IMR-90 (cell line): ENCODE measurements around the gene MS4A18. TPM values are rescaled to one million over a fixed set of nuclear protein-coding genes. Genes with fewer than 3 reads are reported as not detected.

ENCODE experiments used
- ATAC-seq: fragments of 200-7000 bp; cut with Tn5 transposase; 2 replicates; pipeline ENCODE4 v1.9.1; 2020; ENCODE audit warnings: low read depth, mild to moderate bottlenecking, moderate library complexity
- BruUV-seq: library from RNA; stranded (reverse); fragments of 400-500 nt; replicated peaks from 2 replicates; lab custom pipeline; 2021; lab: Mats Ljungman, UMichigan
- CTCF ChIA-PET: fragments of 300-600 bp; formaldehyde crosslinking; extraction: SDS; loops from one replicate; lab custom pipeline; 2021; ENCODE audit warnings: antibody characterized with exemption; lab: Yijun Ruan, JAX
- POLR2A ChIA-PET: fragments of 300-600 bp; sonication (Branson Sonifier 250); formaldehyde crosslinking; loops from one replicate; lab custom pipeline; 2022; ENCODE audit warnings: antibody characterized with exemption; ENCODE audit not compliant: unreplicated experiment; lab: Charles Lee
- DNase-seq: peaks from one replicate; pipeline ENCODE4 v3.0.0; 2013
- H2AFZ ChIP-seq: replicated peaks from 2 replicates; pipeline ENCODE3; 2013; ENCODE audit warnings: low read length, mild to moderate bottlenecking; ENCODE audit not compliant: poor library complexity
- H2AK5ac ChIP-seq: 2 replicates; pipeline ENCODE4 v1.6.1; 2013; ENCODE audit warnings: low read depth, low read length, inconsistent platforms
- H2AK9ac ChIP-seq: replicated peaks from 2 replicates; pipeline ENCODE3; 2013; ENCODE audit warnings: mild to moderate bottlenecking, low read depth, low read length, moderate library complexity; ENCODE audit not compliant: poor library complexity
- H2BK120ac ChIP-seq: 2 replicates; pipeline ENCODE4 v1.6.1; 2013; ENCODE audit warnings: low read depth, low read length, inconsistent platforms
- H2BK15ac ChIP-seq: 3 replicates; pipeline ENCODE4 v1.6.1; 2013; ENCODE audit warnings: low read depth, low read length, inconsistent platforms
- H2BK20ac ChIP-seq: 2 replicates; pipeline ENCODE4 v1.6.1; 2013; ENCODE audit warnings: low read depth, mild to moderate bottlenecking, inconsistent platforms, low read length, moderate library complexity
- H2BK5ac ChIP-seq: 2 replicates; pipeline ENCODE4 v1.6.1; 2013; ENCODE audit warnings: mild to moderate bottlenecking, low read depth, low read length, inconsistent platforms; ENCODE audit not compliant: poor library complexity, severe bottlenecking
- H3K14ac ChIP-seq: replicated peaks from 2 replicates; pipeline ENCODE4 v1.6.1; 2013; ENCODE audit warnings: low read depth, low read length, inconsistent platforms
- H3K18ac ChIP-seq: 2 replicates; pipeline ENCODE4 v1.6.1; 2013; ENCODE audit warnings: low read depth, low read length, control low read depth
- H3K23ac ChIP-seq: 2 replicates; pipeline ENCODE4 v1.6.1; 2013; ENCODE audit warnings: low read depth, low read length, inconsistent platforms
- H3K27ac ChIP-seq: 2 replicates; pipeline ENCODE4 v1.5.1; 2013; ENCODE audit warnings: mild to moderate bottlenecking, control low read depth, low read length; ENCODE audit not compliant: insufficient read depth
- H3K27me3 ChIP-seq: 2 replicates; pipeline ENCODE4 v1.6.1; 2013; ENCODE audit warnings: low read length; ENCODE audit not compliant: control insufficient read depth, insufficient read depth
- H3K36me3 ChIP-seq: 2 replicates; pipeline ENCODE4 v1.6.1; 2013; ENCODE audit warnings: low read length, mixed read lengths; ENCODE audit not compliant: control insufficient read depth, insufficient read depth
- H3K4ac ChIP-seq: 2 replicates; pipeline ENCODE4 v1.6.1; 2013; ENCODE audit warnings: low read depth, low read length, inconsistent platforms
- H3K4me1 ChIP-seq: 2 replicates; pipeline ENCODE4 v1.6.1; 2013; ENCODE audit warnings: low read length, mixed read lengths; ENCODE audit not compliant: control insufficient read depth, insufficient read depth
- H3K4me2 ChIP-seq: 2 replicates; pipeline ENCODE4 v1.6.1; 2013; ENCODE audit warnings: low read depth, mild to moderate bottlenecking, control low read depth, low read length, moderate library complexity
- H3K4me3 ChIP-seq: 2 replicates; pipeline ENCODE4 v1.5.1; 2013; ENCODE audit warnings: low read depth, mild to moderate bottlenecking, control low read depth, low read length, moderate library complexity; ENCODE audit not compliant: insufficient read depth
- H3K56ac ChIP-seq: 2 replicates; pipeline ENCODE4 v1.6.1; 2013; ENCODE audit warnings: low read length, inconsistent platforms; ENCODE audit not compliant: insufficient read depth; ENCODE audit errors: extremely low read depth
- H3K79me1 ChIP-seq, 2 experiments: 2 replicates each; pipeline ENCODE4 v1.6.1; 2013; ENCODE audit warnings: low read length in 2 of 2, inconsistent platforms in 1 of 2, low read depth in 1 of 2
- H3K9ac ChIP-seq: 2 replicates; pipeline ENCODE4 v1.6.1; 2013; ENCODE audit warnings: low read depth, low read length, control low read depth
- H3K9me1 ChIP-seq: 2 replicates; pipeline ENCODE4 v1.6.1; 2013; ENCODE audit warnings: low read length, inconsistent platforms; ENCODE audit not compliant: insufficient read depth
- H3K9me3 ChIP-seq: 2 replicates; pipeline ENCODE4 v1.6.1; 2013; ENCODE audit warnings: low read length; ENCODE audit not compliant: control insufficient read depth, insufficient read depth
- H4K20me1 ChIP-seq: 2 replicates; pipeline ENCODE4 v1.6.1; 2013; ENCODE audit warnings: low read length, inconsistent platforms; ENCODE audit not compliant: insufficient read depth
- H4K5ac ChIP-seq: 2 replicates; pipeline ENCODE4 v1.6.1; 2013; ENCODE audit warnings: mild to moderate bottlenecking, low read depth, low read length, control low read depth
- H4K8ac ChIP-seq, 2 experiments: 2 replicates each; pipeline ENCODE4 v1.6.1; 2013; ENCODE audit warnings: low read depth in 2 of 2, low read length in 2 of 2, control low read depth in 1 of 2, inconsistent platforms in 1 of 2
- H4K91ac ChIP-seq: 2 replicates; pipeline ENCODE4 v1.6.1; 2013; ENCODE audit warnings: low read depth, low read length, inconsistent platforms; ENCODE audit not compliant: insufficient read depth
- CHD1 ChIP-seq: IDR thresholded peaks from 2 replicates; pipeline ENCODE4 v1.6.1; 2012; ENCODE audit warnings: low read depth, low read length, improper control_type of control experiment
- POLR2A ChIP-seq: IDR thresholded peaks from 2 replicates; pipeline ENCODE4 v1.6.1; 2012; ENCODE audit warnings: mild to moderate bottlenecking, low read depth, low read length
- RAD21 ChIP-seq: IDR thresholded peaks from 2 replicates; pipeline ENCODE4 v1.6.1; 2012; ENCODE audit warnings: low read length, improper control_type of control experiment
- RFX5 ChIP-seq: IDR thresholded peaks from 2 replicates; pipeline ENCODE4 v1.8.0; 2012; ENCODE audit warnings: low read depth, mild to moderate bottlenecking, low read length, moderate library complexity
- USF2 ChIP-seq: fragments of 150-350 bp; IDR thresholded peaks from 2 replicates; pipeline ENCODE4 v1.6.1; 2017; ENCODE audit warnings: mild to moderate bottlenecking, antibody characterized with exemption, low read length, low read depth
- WGBS, 2 experiments: methylation state at CpG; one replicate each; pipeline versions ENCODE4 v1.1.5 to v1.1.7; 2013; ENCODE audit warnings: missing lambda C conversion rate in 2 of 2; ENCODE audit not compliant: insufficient read length in 1 of 2; ENCODE audit errors: extremely low coverage in 2 of 2; 5-methylcytosine and 5-hydroxymethylcytosine counted together
- dilution Hi-C: fragments of 300-500 bp; cut with HindIII; formaldehyde crosslinking; loops from one replicate; pipeline ENCODE4 v1.14.3; 2018; ENCODE audit warnings: low sequenced_read_pairs; ENCODE audit not compliant: unreplicated experiment
- in situ Hi-C: fragments of 300-500 bp; cut with MboI; formaldehyde crosslinking; loops from 3 replicates; pipeline ENCODE4 v1.14.3; 2019; ENCODE audit warnings: low sequenced_read_pairs, inconsistent platforms, mixed read lengths
- intact Hi-C: fragments of 100-400 bp; cut with micrococcal nuclease; formaldehyde crosslinking; loops from 2 replicates; pipeline ENCODE4 v1.10.0; 2022
- polyA plus RNA-seq, 3 experiments: library from polyadenylated mRNA; depleted of rRNA; stranded (reverse); fragments of >200 nt; gene quantifications; 2 replicates each; pipeline ENCODE4 v1.2.3, GENCODE V29; 2012; ENCODE audit warnings: low replicate concordance in 1 of 3
- total RNA-seq: library from RNA; depleted of rRNA; stranded (reverse); fragments of >200 nt; gene quantifications from 2 replicates; pipeline ENCODE4 v1.2.3, GENCODE V29; 2012

The MS4A18 gene
- total and polyA plus RNA-seq, 2 of the 4 experiments (the other 2 are of a cell fraction): not detected

DNA sequence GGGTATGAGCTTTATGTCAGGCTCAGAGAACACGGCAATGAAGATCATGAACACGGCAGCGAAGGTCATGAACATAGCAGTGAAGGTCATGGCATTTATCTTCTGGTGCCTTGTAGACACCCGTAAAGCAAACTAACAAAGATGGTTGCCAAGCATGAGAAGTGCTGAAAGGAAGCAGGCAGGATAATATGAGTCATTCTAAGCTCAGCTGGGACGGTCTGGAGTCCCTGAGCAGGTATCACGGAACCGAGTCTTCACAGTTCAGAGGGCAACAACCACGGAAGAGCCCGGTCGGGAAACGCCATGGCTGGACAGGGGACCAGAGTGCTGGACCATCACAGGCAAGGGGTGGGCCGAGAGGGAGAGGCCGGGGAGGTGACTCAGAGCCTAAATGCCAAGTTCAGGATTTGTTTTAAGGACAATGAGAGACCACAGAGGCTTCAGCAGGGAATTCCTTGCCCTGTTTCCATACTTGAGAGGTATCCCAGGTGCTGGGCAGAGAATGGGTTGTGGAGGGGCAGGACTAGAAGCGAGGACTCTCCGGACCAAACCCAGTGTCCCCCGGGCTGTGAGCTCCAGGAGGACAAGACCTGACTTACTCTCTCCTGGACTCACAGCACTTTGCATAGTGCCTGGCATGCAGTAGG is 47.5 kb downstream of the MS4A18 start:
- Histone ChIP-seq H3K27me3 (peaks cover 10% of the 10 kb centered on the region), H2AFZ (peak overlapping the region; percentile 11), H2BK120ac (no peak overlapping the region), H3K9me1 (peaks cover 3% of the 10 kb centered on the region; the same call in 1 of the 2 replicates), H3K4me2 (no peak overlapping the region), H3K27ac (no peak overlapping the region), H2AK9ac (no peak overlapping the region), H3K23ac (no peak overlapping the region), H3K4me1 (no peaks in the 10 kb centered on the region; the same call in 1 of the 2 replicates), H2BK15ac (no peak overlapping the region), H4K20me1 (no peaks in the 10 kb centered on the region), H2AK5ac (no peak overlapping the region), H4K91ac (no peak overlapping the region), H2BK5ac (no peak overlapping the region), H3K4me3 (no peak overlapping the region), H3K79me1 (no peaks in the 10 kb centered on the region), H4K5ac (no peak overlapping the region), H4K8ac (no peak overlapping the region), H3K56ac (no peak overlapping the region), H3K36me3 (no peaks in the 10 kb centered on the region), H3K4ac (no peak overlapping the region), H3K18ac (no peak overlapping the region), H2BK20ac (no peak overlapping the region), H3K9me3 (no peaks in the 10 kb centered on the region), H3K9ac (no peak overlapping the region), H3K14ac (no peak overlapping the region)
- peak; percentile 4 for DNase-seq
- TF ChIP-seq RFX5 (no peak), POLR2A (no peak), CHD1 (no peak), RAD21 (no peak), USF2 (no peak)
- no peak for ATAC-seq
- 87% methylated on average over 12 of the region's 16 CpGs; no CpG with 5 or more reads in 1 of the 2 experiments for WGBS, 2 experiments
- in situ Hi-C loops: no loop called here
- ChIA-PET POLR2A (no interaction called here), CTCF (interaction anchor here (0.9 kb wide), 1 partner anchor 116 kb away, joined by 3 read pairs; no protein-coding TSS in a partner anchor)
- BruUV-seq: no TSS peak
- dilution Hi-C loops: no loop called here
- intact Hi-C loops: no loop called here
